Activated T-cell treated with anti-CD3 and anti-CD28 coated beads for 48 hours (primary cell): Measurements from ENCODE around the gene FAM120B.

Experiments used
- DNase-seq: peaks from one replicate; pipeline ENCODE4 v3.0.0-alpha.2; 2020; ENCODE audit warnings: low read depth

The FAM120B gene

GRCh38 chr6:170355661-170356060, 49.1 kb downstream of the FAM120B start:
- DNase-seq: no peak

GRCh38 chr6:170357812-170358211, 51.3 kb downstream of the FAM120B start:
- DNase-seq: no peak

- DNase-seq: no peak
Measured at GRCh38 chr6:170358496-170358895, 51.9 kb downstream of the FAM120B start.

GRCh38 chr6:170360476-170360875, 53.9 kb downstream of the FAM120B start:
- no peak for DNase-seq

GRCh38 chr6:170361335-170361734, 54.8 kb downstream of the FAM120B start:
- DNase-seq: no peak

- no peak for DNase-seq
Measured at GRCh38 chr6:170362121-170362520, 55.6 kb downstream of the FAM120B start.

GRCh38 chr6:170363255-170363654, 56.7 kb downstream of the FAM120B start:
- DNase-seq: no peak

- DNase-seq: no peak
Measured at GRCh38 chr6:170365121-170365520, 58.6 kb downstream of the FAM120B start.

- DNase-seq: no peak
Measured at GRCh38 chr6:170365593-170365992, 59.0 kb downstream of the FAM120B start.

GRCh38 chr6:170366248-170366960, 59.8 kb downstream of the FAM120B start:
- no peak for DNase-seq

GRCh38 chr6:170367241-170367640, 60.7 kb downstream of the FAM120B start:
- DNase-seq: no peak

- no peak for DNase-seq
Measured at GRCh38 chr6:170368544-170368943, 62.0 kb downstream of the FAM120B start.

- DNase-seq: no peak
Measured at GRCh38 chr6:170369403-170369802, 62.8 kb downstream of the FAM120B start.

- no peak for DNase-seq
Measured at GRCh38 chr6:170370416-170370815, 63.9 kb downstream of the FAM120B start.

- no peak for DNase-seq
Measured at GRCh38 chr6:170371080-170371479, 64.5 kb downstream of the FAM120B start.

GRCh38 chr6:170371588-170371987, 65.0 kb downstream of the FAM120B start:
- no peak for DNase-seq

GRCh38 chr6:170372380-170373325, 66.1 kb downstream of the FAM120B start:
- DNase-seq: no peak

- no peak for DNase-seq
Measured at GRCh38 chr6:170374571-170375444, 68.2 kb downstream of the FAM120B start.

- no peak for DNase-seq
Measured at GRCh38 chr6:170375661-170376060, 69.1 kb downstream of the FAM120B start.

- no peak for DNase-seq
Measured at GRCh38 chr6:170376386-170377043, 70.0 kb downstream of the FAM120B start.

- no peak for DNase-seq
Measured at GRCh38 chr6:170378502-170378901, 71.9 kb downstream of the FAM120B start.

GRCh38 chr6:170381562-170381961, 75.0 kb downstream of the FAM120B start:
- no peak for DNase-seq
